DMS153 treated with DMSO at 0.1 percent for 48 hours (cell line): ENCODE data around the gene ATP6V0A4.
"Not testable (repeated sequence)": the region's sequence is repeated elsewhere in the genome, so short reads cannot be mapped to it uniquely, and the experiment has no call there.

Source experiments
- DNase-seq: peaks from one replicate; lab custom pipeline; 2025; ENCODE audit not compliant: unreplicated experiment; lab: John Stamatoyannopoulos, UW

The ATP6V0A4 gene

DNA sequence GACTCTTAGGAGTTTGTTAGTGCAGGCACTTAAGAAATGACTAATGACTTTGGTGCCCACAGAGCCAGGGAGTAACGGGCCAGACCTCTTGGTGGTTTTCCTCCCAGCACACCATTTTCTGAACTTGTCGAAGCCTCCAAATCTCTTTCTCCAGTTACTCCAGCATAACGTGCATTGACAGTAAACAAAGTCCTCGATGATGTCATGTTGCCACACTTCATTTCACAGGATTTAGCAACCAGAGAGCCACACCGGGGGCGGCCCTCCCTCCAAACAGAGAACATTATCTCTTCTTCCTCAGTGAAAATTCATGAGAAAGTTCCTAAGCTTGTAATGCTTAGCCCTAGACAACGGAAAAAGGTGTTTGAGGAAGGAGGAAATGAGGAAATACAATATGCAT is 92.8 kb downstream of the ATP6V0A4 start:
- DNase-seq = no peak

DNA sequence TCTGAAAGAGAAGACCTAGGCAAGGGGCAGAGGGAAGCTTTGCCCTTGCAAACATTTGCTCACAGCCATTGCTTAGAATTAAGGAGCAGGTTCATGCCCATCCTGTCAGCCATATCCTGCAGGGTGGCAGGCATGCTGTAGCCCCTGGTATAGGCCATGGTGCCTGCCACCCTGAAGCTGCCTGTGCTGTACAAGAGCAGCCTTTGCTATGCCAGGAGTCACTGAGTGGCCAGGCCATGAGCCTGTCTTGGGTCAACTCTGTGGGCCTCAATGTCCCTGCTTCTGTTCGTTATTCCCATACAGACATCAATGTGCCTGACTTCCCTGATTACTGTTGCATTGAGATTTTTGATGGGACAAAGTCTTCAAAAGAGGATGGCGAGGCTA is 96.5 kb downstream of the ATP6V0A4 start:
- no peak for DNase-seq

- DNase-seq = no peak
Observed at GRCh38 chr7:138700857-138701536, 97.0 kb downstream of the ATP6V0A4 start, which contains the start of gene SVOPL. SVOPL (minus strand) TSS chr7:138701362; CDS start chr7:138679045, 22,317 bp downstream.

GRCh38 chr7:138699661-138700060 is 98.3 kb downstream of the ATP6V0A4 start:
- DNase-seq = no peak

- no peak for DNase-seq
Observed at GRCh38 chr7:138698281-138698680, 99.7 kb downstream of the ATP6V0A4 start.

DNA sequence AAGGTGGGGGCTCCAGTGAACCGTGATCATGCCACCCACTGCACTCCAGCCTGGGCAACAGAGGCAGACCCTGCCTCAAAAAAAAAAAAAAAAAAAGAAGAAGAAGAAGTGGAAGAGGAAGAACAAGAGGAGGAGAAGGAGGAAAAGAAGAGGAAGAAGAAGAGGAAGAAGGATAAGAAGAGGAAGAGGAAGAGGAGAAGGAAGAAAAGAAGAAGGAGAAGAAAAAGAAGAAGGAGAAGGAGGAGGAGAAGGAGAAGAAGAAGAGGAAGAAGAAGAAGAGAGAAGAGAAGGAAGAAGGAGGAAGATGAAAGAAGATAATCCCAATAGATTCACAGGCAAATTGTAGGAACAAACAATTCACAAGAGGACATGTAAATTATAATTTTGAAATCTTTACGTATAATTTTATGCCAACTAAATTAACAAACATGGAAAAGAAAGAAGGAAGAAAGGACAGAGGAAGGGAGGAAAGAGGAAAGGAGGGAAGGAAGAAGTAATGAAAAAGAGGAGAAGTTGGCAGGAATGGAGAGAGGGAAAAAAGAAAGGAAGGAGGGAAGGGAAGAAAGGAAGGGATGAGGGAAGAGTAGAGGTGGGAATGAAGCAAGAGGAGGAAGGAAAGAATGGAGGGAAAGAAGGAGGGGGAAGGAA is 100.3 kb downstream of the ATP6V0A4 start:
- DNase-seq = no peak

DNA sequence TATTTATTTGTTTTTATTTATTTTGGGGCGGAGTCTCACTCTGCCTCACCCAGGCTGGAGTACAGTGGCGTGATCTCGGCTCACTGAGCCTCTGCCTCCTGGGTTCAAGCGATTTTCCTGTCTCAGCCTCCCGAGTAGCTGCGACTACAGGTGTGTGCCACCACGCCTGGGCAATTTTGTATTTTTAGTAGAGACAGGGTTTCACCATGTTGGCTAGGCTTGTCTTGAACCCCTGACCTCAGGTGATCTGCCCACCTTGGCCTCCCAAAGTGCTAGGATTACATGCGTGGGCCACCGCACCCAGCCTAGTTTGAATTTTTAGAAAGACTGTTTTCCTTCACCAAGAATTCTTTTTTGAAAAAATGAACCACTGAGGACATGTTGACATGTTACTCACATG is 102.2 kb downstream of the ATP6V0A4 start:
- not testable (repeated sequence) for DNase-seq

- no peak for DNase-seq
Observed at GRCh38 chr7:138695106-138695505, 102.9 kb downstream of the ATP6V0A4 start.

DNA sequence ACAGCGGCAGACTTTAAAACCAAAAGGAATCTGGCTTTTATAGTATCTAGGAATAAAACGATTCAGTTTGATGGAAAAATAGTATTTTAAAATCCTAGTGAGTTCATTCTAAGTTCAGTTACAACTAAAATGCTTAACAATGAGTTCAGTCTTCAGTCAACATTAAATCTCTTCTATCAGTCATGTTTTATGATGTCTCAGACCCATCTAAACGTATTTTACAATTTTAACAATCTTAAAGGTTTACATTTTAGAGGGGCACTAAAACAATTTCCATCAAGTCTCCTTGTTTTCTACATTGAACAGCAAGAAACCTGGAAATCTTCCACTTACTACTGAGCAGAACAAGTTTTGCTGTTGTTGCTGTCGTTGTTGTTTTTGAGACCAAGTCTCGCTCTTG is 106.8 kb downstream of the ATP6V0A4 start:
- no peak for DNase-seq

DNA sequence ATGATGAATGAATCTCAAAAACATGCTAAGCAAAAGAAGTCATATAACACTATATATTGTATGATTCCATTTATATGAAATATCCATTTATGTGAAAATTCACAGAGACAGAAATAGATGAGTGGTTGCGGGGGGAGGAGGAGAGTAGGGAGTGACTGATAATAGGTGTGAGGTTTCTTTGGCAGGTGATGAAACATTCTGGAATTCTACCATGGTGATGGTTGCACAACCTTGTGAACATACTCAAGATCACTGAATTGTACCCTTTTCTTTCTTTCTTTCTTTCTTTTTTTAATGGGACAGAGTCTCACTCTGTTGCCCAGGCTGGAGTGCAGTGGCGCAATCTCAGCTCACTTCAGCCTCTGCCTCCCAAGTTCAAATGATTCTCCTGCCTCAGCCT is 107.5 kb downstream of the ATP6V0A4 start:
- no peak for DNase-seq

DNA sequence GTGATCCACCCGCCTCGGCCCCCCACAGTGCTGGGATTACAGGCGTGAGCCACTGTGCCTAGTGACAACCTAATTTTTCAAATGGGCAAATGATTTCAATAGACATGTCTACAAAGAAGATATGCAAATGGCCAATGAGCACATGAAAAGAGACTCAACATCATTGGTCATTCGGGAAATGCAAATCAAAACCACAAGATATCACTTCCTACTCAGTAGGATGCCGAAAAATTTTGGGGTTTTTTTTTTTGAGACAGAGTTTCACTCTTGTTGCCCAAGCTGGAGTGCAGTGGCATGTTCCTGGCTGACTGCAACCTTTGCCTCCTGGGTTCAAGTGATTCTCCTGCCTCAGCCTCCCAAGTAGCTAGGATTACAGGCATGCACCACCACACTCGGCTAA is 110.0 kb downstream of the ATP6V0A4 start:
- not testable (repeated sequence) for DNase-seq

DNA sequence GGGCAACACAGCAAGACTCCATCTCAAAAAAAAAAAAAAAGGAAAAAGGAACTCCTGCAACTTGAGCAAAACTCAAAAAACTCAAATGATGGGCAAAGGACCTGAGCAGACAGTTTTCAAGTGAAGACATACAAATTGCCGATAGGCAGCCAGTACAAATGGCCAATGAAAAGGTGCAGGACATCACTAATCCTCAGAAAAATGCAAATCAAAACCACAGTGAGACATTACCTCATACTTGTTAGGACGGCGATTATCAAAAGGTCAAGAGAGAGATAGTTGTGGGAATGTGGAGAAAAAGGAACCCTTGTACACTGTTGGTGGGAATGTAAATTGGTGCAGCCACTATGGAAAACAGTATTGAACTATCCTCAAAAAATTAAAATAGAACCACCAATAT is 113.7 kb downstream of the ATP6V0A4 start:
- no peak for DNase-seq

DNA sequence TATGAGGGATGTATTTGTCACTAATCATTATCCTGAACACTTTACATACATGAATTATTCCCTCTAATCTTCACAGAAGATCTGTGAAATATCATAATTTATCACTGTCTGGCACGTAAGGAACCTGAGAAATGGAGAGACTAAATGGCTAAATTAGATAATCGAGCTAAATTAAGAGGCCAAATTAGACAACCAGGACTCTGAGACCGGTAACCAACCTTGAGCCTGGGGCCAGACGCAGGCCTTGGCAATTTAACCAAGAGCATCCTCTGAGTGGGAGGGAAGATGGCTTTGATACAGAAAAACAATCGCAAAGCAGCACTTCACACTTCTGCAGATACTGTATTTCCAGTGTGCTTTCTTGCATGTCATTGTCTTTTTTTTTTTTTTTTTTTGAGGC is 118.2 kb downstream of the ATP6V0A4 start:
- no peak for DNase-seq

GRCh38 chr7:138670594-138670993 is 127.4 kb downstream of the ATP6V0A4 start:
- DNase-seq = no peak

GRCh38 chr7:138669364-138669763 is 128.6 kb downstream of the ATP6V0A4 start:
- no peak for DNase-seq

DNA sequence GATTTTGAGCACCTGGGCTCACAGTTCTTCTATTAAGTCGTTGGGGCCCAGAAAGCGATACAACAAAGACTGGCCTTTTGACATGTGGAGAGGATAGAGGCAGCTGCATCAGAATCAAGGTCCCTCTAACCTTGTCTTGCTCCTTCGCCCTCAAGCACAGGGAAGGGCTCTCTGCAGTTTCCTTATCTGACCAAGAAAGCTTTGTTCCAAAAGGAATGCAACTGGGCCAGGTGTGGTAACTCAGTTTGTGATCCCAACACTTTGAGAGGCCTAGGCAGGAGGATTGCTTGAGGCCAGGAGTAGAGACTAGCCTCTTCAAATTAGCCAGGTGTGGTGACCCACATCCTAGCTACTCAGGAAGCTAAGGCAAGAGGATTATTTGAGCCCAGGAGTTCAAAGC is 129.1 kb downstream of the ATP6V0A4 start:
- DNase-seq = no peak

GRCh38 chr7:138668229-138668596 is 129.8 kb downstream of the ATP6V0A4 start:
- no peak for DNase-seq

DNA sequence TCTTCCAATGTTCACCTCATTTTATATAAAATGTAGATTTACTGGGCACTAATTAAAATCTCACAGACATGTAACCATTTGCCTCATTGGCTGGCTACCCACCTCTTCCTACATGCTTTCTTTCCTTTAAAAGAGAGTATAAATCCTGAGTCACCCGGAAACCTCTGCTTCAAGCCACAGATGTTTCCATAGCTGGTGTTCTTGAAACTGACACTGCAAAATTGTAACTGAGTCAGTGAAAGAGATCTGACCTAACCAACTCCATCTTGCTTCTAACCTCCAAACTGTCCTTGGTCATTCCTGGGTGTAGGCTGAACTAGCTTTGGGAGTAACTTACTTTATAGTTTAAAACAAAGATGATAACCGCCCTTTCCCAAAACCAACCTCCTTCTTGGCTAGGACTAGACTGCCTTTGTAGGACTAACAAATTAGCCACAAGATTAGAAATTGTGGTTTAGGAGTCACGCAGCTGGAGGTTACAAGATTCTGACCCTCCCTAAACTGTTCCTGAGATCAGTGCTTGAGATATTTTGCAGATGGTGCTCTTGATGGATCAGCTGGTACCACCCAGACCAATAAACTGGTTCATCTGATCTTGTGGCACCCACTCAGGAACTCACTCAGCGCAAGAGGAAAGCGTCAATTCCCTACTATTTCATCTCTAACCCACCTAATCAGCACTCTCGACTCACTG is 130.3 kb downstream of the ATP6V0A4 start:
- no peak for DNase-seq

- DNase-seq = no peak
Observed at GRCh38 chr7:138666385-138666784, 131.6 kb downstream of the ATP6V0A4 start.

DNA sequence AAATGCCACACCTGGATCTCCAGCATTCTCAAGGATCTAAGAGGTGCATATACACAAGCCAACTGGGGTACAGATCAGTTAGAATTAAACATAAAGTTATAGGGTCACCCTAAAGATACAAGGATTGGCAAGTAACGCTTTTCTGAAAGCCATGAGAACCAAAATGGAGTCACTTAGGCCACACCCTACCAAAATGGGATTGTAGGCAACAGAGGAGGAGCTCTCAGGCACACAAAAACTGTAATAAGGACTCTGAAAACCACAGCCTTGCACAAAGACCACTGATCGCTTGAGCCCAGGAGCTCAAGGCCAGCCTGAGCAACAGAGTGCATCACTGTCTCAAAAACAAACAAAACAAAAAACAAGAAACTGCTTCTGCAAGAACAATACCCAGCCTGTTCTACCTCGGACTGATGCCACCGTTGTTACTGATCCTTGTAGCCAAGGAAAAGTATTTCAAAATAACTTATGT is 132.3 kb downstream of the ATP6V0A4 start:
- DNase-seq = no peak

GRCh38 chr7:138665249-138665648 is 132.7 kb downstream of the ATP6V0A4 start:
- no peak for DNase-seq
